HG03095 (cell line): Measurements from ENCODE around the gene CLSTN2.

Source experiments
- ATAC-seq: cut with Tn5 transposase; IDR thresholded peaks from one replicate; pipeline ENCODE4 v1.9.1; 2021; ENCODE audit warnings: moderate library complexity; ENCODE audit not compliant: unreplicated experiment

CLSTN2 gene

GRCh38 chr3:139941580-139941979 lies 6.6 kb downstream of the CLSTN2 start:
- ATAC-seq, result no peak

GRCh38 chr3:139944256-139944910 lies 9.4 kb downstream of the CLSTN2 start:
- no peak for ATAC-seq

GRCh38 chr3:139945386-139945785 lies 10.4 kb downstream of the CLSTN2 start:
- ATAC-seq, result no peak

GRCh38 chr3:139945942-139946341 lies 11.0 kb downstream of the CLSTN2 start:
- no peak for ATAC-seq

- no peak for ATAC-seq
Measured at GRCh38 chr3:139948467-139948866, 13.5 kb downstream of the CLSTN2 start.

GRCh38 chr3:139948898-139949297 lies 13.9 kb downstream of the CLSTN2 start:
- no peak for ATAC-seq

GRCh38 chr3:139953131-139953910 lies 18.3 kb downstream of the CLSTN2 start:
- ATAC-seq, result no peak

- ATAC-seq, result no peak
Measured at GRCh38 chr3:139954146-139954860, 19.3 kb downstream of the CLSTN2 start.

- ATAC-seq, result no peak
Measured at GRCh38 chr3:139957844-139958243, 22.9 kb downstream of the CLSTN2 start.

- ATAC-seq, result no peak
Measured at GRCh38 chr3:139969386-139969785, 34.4 kb downstream of the CLSTN2 start.

- ATAC-seq, result no peak
Measured at GRCh38 chr3:139970526-139970925, 35.5 kb downstream of the CLSTN2 start.

GRCh38 chr3:139974809-139975425 lies 39.9 kb downstream of the CLSTN2 start:
- no peak for ATAC-seq

GRCh38 chr3:139975594-139976365 lies 40.8 kb downstream of the CLSTN2 start:
- no peak for ATAC-seq

GRCh38 chr3:139978966-139979365 lies 44.0 kb downstream of the CLSTN2 start:
- no peak for ATAC-seq

- ATAC-seq, result no peak
Measured at GRCh38 chr3:139979991-139980390, 45.0 kb downstream of the CLSTN2 start.

GRCh38 chr3:139982404-139982803 lies 47.4 kb downstream of the CLSTN2 start:
- ATAC-seq, result no peak

- ATAC-seq, result no peak
Measured at GRCh38 chr3:139985576-139985975, 50.6 kb downstream of the CLSTN2 start.

GRCh38 chr3:139987908-139988307 lies 52.9 kb downstream of the CLSTN2 start:
- no peak for ATAC-seq

GRCh38 chr3:139988472-139989156 lies 53.6 kb downstream of the CLSTN2 start:
- ATAC-seq, result no peak

GRCh38 chr3:139994891-139995290 lies 59.9 kb downstream of the CLSTN2 start:
- no peak for ATAC-seq
